ENCODE results near the gene FAM171A2.
"Not testable (repeated sequence)": the region's sequence is repeated elsewhere in the genome, so short reads cannot be mapped to it uniquely, and the experiment has no call there.

The FAM171A2 gene

DNA sequence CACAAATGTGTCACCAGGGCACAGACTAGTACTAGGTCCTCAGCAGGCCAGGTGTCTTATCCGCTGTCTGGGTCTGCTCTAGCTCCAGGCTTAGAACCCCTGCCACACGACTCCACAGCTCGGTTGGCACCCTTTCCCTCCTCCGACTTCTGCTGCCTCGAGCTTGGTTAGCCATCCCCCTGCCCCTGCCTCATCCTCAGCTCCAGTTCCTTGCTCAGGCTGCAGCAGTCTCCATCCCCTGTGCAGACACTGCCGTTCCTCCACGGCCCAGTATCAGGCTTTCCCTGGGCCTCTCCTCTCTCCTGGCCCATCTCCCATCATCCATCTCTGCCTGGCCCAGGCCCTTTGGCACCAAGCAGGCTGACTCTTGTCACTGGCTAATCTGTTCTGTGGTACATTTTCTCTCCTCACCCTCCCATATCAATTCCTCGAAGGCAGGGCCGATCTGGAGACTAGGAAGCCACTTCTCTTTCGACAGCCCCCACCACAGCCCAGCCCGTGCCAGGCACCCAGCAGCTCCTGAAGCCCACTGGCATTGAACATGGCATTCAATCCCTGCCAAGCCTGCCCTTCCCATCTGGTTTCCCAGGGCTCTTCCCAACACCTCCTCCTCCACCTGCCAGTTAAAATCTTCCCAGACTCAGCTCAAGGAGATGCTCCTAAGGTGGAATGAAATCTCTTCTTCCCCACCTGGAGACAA is 20.0 kb downstream of the FAM171A2 start:
- no peak for FAIRE-seq

DNA sequence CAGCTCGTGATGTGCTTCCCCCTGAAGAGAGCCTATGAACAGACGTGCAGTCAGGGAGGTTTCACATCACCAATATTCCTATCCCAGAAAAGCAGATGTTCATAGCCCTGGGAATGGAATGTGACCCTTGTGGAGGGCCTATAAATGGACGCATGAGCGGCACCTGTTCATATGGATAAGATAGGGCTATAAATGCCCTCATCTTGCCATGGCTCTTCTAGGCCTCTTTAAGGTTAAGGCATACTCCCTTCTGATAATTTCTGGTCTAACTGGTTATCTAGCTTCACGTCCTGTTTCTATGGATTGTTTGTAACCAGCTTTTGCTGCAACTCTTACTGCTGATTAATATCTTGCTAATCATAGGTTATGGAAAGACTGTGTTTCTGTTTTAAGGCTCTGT is 23.1 kb downstream of the FAM171A2 start:
- not testable (repeated sequence) for FAIRE-seq

DNA sequence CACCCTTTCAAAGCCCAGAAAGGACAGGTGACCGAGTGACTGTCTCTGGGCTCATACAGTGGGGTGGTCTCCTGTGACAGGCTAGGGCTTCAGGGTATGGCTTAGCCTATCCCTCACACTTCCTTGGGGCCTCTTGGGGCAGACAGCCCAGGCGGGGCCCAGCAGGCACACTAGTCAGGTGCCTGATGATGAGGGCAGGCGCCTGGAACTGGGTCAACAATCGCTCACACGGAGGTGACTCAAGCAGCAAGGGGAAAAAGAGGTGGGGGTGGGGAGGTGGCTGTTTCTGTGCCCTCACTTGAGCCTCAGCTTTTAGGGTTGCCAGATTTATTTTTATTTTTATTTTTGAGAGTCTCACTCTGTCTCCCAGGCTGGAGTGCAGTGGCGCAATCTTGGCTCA is 25.0 kb downstream of the FAM171A2 start:
- no peak for FAIRE-seq

DNA sequence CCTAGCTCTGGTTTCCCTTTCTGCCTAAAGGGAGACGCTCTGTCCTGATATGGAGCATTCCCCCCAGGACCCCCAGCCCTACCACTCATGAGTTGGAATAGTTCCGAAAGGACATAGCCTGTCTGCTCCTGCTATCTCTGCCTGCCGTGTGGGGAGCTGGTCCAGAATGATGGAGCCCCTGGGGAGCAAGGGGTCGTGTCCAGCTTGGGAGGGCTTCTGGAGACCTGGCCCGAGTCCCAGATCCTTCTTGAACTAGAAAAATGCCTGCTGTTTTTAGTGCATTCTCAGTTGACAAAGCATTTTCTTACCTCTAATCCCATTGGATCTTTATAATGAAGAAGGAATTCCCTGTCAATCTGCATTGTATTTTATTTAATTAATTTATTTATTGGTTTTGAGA is 27.7 kb downstream of the FAM171A2 start:
- no peak for FAIRE-seq

DNA sequence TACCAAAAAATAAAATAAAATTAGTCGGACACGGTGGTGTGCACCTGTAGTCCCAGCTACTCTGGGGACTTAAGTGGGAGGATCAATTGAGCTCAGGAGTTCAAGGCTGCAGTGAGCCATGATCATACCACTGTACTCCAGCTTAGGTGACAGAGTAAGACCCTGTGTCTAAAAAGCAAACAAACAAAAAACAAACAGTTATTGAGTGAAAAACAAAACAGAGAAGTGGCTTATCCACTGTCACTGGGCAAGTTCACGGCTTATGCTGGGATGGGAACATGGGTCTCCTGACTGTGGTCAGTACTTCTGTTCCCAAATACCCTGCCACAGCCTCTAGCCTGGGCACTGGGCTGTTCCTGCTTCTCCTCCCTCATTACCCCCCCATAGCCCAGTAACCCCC is 28.1 kb downstream of the FAM171A2 start:
- FAIRE-seq, result no peak

DNA sequence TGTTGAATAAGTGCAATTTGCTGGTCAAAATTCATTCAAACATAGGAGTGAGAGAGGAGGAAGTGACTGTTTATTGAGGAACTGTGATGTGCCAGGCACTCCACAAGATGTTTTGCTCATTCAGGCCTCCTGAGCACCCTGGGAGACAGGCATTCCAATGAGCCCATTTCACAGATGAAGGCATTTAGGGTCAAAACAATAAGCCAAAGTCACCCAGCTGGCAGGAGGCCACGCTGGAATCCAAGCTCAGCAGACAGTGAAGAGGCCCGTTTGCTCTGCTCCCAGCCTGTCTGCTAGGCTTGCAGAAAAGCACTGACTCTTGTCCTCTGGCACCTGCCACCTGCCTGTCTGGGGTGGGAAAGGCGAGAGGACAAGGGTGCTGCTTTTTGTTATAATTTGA is 28.9 kb downstream of the FAM171A2 start:
- no peak for FAIRE-seq

DNA sequence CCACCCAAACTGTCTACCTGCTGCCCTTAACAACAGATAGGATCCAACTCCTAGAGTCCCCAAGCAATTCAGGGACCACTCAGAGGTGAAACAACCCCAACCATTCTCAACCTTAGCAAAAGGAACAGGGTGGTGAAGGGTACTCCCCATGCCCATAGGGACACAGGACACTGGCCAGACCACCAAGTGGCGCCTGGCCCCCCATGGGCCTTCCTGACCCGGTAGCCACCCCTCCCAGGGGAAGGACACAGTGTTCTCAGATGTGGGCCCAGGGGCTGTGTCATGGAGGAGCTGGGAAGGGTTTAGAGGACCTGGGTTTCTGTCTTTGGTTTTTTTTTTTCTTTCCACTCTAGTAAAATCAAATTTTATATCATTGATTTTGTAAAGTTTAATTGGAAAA is 29.3 kb downstream of the FAM171A2 start:
- FAIRE-seq, result no peak

DNA sequence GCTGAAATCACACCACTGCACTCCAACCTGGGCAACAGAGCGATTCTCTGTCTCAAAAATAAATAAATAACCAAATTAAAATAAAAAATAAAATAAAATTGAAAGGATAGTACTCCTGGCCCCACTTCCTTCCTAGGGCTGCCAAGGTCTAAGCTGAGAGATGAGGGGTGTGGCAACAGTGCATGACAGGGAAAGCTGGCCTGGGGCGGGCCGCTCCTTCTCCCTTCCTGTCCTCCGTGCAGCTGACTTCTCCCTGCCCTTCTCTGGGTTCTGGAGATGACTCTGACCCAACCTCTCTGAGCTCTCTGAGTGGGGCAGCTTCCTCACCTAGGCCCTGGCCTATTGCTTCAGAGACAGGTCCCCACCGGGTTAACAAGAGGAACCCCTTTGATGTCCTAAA is 30.3 kb downstream of the FAM171A2 start:
- no peak for FAIRE-seq

DNA sequence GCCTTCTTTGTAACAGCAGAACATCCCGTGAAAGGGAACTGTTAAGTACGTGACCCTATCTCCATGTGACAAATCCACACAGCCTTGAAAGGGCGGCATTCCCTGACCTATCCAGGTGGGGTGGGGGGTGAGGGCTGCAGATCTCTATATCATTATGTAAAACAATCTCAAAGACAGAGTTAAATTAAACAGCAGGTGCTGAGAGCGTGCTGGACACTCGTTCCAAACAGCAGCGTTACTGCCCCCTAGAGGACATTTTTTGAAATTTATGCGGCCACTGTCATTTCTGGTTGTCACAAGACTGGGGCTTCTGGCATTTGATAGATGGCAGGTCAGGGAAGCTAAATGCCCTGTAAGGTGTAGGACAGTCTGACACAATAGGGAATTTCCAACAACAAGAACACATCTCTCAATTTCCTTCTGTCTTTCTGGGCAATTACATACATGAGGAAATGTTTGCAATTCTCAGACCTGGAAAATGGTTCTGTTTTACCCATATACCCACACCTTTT is 32.3 kb downstream of the FAM171A2 start:
- peak; percentile 3 for FAIRE-seq

DNA sequence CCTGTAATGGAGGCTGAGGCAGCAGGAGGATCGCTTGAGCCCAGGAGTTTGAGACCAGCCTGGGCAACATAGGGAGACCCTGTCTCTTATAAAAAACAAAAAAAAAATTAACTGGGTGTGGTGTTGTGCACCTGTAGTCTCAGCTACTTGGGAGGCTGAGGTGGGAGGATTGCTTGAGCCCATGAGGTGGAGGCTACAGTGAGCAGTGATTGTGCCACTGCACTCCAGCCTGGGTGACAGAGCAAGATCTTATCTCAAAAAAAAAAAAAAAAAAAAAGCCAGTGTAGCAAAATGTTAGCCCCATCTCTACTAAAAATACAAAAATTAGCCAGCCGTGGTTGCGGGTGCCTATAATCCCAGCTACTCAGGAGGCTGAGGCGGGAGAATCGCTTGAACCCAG is 33.4 kb downstream of the FAM171A2 start:
- FAIRE-seq, result not testable (repeated sequence)

DNA sequence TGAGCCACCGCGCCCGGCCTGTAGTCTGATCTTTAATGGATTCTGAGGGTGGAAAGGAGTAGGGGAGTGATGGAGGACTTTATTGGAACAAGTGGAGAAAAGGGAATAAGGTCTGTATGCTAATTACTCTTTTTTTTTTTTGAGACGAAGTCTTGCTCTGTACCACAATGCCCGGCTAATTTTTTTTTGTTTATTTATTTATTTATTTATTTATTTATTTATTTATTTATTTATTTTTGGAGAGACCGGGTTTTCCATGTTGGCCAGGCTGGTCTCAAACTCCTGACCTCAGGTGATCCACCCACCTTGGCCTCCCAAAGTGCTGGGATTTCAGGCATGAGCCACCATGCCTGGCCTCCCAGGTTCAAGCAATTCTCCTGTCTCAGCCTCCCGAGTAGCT is 34.1 kb downstream of the FAM171A2 start:
- FAIRE-seq, result not testable (repeated sequence)

DNA sequence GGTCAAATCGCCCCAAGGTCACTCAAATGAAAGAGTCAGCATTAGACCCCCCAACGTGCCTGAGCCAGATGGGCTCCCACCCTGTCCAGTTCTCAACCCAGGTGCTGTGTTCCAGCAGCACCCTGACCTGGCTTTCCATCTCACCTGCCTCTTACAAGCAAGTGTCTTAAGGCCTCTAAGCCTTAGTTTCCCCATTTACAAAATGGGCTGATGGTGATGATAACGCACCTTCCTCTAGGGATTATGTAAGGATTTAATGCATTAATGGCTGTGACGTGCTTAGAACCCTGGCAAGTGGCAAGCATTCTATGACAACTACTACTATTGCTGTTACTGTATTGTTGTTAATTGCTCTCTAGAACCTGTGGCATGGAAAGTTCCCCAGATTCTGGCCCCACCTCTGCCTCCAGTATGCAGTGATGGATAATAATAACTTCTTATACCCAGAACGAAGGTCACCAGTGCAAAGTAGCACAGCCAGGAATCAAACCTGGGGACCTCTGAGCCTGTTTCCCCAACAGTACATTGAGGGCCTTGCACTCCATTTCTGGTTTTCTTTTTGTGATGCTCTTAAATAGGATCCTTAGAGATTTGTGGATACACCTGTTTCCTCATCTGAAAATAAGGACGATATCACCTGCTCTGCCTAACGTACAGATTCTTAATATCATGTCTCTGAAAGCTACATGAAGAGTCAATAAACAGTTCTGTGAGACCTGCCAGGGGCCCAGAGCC is 35.8 kb downstream of the FAM171A2 start:
- no peak for FAIRE-seq

DNA sequence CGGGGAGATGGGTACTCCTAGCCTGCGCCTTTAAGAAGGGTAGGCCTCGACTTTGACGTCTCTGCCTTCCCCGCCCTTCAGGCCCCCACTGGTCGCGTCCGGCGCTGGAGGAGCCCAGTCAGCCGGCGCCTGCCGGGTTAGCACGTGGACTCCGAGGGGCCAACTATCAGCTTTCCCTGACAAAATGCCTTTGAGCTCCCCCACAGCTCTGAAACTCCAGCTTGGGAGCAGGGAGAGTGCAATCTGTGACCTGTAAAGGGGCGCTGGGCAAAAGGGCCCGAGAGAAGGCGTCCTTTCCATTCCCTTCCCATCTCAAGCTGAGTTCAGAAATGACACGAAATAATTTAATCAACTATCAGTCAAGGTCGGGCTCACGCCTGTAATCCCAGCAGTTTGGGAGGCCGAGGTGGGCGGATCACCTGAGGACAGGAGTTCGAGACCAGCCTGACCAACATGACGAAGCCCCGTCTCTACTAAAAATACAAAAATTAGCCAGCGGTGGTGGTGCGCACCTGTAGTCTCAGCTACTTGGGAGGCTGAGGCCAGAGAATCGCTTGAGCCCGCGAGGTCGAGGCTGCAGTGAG is 36.7 kb downstream of the FAM171A2 start:
- no peak for FAIRE-seq

DNA sequence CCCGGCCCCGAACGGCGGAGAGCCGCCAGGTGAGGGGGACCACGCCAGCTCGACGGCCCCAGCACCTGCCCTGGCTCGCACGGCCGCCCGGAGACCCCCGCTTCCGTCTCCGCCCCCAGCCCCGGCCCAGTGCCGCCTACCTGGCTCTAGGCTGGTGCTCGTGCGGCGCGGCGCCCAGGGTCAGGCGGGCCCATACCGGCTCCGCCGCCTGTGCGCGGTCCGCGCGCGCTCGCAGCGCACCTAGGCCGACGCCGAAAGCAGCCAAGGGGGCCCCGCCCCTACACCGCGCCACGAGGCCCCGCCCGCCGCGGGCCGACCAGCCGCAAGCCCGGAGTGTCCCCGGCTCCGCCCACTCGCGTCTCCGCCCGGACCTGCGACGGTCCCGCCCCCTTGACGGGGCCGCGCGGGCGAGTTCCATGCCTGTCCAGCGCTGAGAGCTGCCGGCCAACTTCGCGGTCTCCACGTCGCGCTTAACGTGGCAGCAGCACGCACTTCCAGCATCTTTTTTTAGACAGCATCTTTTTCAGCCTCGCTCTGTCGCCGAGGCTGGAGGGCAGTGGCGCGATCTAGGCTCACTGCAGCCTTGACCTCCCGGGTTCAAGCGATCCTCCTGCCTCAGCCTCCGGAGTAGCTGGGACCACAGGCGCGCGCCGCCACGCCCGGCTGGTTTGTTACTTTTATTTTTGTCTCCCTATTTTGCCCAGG is 38.9 kb downstream of the FAM171A2 start, which contains the start of gene SLC25A39:
SLC25A39 (minus strand) TSS at position 253 of the 705 bp plus-strand sequence. CDS start 1,261 bp downstream, outside the sequence.
- no peak for FAIRE-seq

DNA sequence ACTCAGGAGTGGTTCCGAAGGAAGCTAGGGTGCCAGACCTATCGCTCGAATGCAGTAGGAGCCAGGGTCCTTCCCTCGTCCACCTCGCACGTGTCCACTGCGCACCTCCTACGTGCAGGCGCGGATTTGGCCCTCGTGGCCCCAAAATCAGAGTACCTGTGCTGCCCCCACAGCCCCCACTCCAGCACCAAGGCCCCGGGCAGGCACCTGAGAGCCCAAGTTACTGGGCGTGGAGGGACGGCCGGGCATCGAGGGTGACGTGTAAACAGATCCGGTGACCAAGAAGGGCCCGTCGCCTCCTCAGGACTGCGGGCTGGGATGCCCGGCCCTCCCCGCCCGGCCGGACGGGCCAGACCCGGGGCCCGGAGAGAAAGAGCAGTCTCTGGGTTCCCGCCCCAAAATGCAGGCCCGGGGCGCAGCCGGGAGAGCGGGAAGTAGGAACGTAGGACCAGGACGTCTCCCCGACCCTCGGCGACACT is 39.5 kb downstream of the FAM171A2 start:
- FAIRE-seq, result no peak

DNA sequence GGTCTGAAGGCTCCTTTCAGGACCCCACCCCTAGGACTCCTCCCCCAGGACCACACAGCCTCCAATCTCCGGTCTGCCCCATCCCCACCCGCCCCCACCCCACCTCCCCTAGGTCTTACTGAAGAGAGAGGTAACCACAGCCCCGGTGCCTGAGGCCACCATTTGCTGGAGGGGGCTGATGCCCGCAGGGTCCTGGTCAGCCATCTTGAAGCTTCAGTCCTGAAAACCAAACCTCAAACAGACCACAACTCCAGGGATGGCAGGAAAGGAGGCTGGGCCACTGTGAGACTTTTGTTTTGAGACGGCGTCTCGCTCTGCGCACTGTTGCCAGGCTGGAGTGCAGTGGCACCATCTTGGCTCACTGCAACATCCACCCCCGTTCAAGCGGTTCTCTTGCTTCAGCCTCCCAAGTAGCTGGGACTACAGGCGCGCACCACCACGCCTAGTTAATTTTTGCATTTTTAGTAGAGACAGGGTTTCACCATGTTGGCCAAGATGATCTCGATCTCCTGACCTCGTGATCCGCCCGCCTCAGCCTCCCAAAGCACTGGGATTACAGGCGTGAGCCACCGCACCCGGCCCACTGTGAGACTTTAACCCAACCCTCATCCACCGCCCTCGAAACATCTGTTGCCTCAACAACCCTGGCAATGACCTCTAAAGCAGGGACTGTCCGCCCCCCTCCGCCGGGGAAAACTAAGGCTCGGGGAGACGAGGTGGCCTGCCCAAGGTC is 40.1 kb downstream of the FAM171A2 start:
- no peak for FAIRE-seq

DNA sequence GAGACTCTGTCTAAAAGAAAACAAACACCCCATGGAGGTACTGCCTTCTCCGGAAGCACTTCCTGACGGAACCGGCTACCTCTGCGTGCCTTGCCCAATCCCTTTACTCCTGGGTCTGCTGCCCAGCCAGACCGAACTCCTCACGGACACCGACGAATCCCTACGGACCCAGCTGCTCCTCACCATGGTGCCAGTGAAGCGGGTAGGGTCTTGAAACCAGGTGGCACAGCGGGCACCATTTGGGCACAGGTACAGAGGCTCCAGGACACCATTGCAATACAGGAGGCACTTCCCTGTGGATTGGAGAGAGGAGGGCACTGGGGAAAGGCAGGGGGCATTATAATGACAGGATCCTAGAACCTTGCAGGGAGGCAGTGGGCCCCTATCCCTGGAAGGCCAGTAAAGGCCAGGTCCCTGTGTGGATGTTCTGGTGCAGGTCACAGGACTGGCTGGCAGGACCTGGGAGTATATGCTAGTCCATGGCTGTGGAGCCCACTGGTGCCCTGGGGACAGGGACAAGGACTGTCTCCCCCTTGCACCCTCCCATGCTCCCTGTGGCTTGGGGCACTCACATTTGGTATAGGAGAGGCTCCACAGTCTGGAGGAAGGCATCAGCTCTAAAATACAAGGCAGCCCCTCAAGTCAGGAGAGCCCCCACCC is 41.3 kb downstream of the FAM171A2 start:
- no peak for FAIRE-seq

DNA sequence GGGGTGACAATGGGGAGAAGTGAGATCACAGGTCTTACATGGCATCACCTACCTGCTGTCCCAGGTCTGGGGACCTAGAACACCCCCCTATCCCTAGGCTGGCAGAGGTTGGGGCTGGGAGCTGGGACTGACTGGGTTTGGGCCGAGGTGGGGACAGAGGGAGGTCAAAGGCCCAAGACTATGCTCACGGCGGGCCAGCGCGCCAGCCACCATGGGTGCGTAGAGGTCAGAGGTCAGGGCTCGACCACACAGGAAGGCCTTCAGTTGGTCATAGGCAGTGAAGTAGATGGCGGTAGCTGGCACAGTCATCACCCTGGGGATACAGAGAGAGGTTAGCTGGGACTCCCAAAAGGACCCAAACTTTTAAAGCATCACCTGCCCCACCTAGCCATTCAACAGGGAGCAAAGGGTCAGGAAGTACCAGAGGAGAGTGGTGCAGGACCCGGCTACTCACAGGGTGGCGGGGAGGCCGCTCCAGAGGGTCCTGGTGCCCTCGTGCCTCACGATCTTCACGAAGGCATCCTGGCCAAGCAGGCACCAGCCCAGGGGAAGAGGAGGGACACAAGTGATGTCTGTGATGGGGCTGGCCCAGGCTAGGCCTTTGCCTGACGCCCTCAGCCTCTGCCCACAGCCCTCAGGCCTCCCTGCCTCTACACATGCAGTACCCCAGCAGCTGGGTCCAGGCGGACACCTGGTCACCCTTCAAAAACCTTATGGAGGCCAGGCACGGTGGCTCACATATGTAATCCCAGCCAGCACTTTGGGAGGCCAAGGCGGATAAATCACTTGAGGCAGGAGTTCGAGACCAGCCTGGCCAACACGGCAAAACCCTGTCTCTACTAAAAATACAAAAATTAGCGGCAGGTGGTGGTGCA is 42.2 kb downstream of the FAM171A2 start:
- FAIRE-seq, result no peak

DNA sequence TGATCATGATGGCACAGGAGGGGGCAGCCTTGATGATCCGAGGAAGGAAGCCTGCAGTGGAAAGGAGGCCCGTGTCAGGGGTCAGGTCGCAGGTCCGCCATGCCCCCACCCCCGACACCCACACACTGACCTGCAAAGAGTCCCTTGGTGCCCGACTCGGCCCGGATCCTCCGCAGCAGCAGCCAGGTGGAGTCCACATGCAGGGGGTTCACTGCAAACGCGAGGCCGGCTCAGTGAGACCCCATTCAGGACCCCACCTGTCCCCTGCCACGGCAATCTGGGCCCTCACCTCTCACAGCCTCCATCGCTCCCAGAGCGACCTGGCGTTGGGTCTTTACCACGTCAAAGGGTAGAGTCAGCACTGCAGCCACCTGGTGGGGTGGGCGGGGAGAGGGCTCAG is 43.6 kb downstream of the FAM171A2 start:
- FAIRE-seq, result no peak

DNA sequence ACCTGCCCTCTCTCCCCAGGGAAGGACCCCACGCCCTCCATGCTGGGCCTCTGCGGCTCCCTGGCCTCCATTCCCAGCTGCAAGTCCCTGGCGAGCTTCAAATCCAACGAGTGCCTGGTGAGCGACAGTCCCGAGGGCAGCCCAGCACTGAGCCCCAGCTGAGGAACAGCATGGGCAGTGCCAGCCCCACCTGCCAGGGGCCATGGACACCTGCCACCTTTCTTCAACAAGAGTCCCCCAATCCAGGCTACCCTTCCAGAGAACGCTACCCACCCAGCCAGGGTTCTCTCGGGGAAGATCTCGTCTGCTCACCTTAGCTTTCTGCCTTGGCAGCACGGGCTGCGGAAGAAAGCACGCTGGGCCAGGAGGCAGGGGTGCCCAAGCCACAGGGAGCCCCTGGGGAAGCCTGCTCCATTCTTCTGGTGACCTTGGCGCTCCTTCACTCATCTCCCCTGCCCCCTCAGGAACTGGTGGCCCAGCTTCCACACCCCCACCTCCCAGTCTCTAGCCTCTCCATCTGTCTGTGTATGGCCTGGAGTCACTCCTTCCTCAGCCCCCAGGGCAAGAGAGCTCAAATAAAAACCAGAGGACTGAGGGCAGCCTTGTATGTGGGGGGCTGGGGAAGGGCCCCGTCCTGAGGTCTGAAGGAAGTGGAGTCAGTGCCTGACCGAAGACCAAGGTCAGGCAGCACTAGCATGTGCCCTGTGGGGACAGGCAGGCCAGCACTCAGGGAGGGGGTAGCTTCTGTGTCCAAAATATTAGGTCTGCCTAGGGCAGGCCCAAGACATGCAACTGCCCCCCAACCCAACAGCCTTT is 45.4 kb downstream of the FAM171A2 start:
- no peak for FAIRE-seq
